ENCODE data around the gene RIOX2.

DNA sequence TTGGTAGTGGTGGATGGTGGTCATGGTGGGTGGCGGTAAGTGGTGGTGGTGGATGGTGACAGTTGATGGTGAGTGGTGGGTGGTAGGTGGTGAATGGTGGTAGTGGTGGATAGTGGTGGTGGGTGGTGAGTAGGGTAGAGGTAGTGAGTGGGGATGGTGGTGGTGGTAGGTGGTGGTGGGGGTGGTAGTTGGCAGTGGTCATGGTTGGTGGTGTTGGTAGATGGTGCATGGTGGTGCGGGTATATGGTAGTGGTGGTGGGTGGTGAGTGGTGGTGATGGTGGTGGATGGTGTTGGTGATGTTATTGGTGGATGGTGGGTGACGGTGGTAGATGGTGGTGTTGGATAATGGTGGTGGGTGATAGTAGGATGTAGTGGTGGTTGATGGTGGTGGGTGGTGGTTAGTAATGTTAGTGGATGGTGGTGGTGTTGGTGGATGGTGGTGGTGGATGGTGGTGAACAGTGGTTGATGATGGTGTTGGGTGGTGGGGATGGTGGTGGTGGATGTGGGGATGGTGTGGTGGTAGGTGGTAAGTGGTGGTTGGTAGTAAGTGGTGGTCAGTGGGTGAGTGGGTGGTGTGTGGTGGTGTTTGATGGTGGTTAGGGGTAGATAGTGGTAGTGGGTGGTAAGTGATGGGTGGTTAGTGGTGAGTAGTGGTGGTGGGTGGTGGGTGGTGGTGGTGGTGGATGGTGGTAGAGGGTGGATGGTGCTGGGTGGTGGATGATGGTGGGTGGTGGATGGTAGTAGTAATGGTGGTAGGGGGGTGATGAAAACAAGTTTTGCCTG lies 16.7 kb upstream of the RIOX2 start:
- TF ChIP-seq, protein P1, sequence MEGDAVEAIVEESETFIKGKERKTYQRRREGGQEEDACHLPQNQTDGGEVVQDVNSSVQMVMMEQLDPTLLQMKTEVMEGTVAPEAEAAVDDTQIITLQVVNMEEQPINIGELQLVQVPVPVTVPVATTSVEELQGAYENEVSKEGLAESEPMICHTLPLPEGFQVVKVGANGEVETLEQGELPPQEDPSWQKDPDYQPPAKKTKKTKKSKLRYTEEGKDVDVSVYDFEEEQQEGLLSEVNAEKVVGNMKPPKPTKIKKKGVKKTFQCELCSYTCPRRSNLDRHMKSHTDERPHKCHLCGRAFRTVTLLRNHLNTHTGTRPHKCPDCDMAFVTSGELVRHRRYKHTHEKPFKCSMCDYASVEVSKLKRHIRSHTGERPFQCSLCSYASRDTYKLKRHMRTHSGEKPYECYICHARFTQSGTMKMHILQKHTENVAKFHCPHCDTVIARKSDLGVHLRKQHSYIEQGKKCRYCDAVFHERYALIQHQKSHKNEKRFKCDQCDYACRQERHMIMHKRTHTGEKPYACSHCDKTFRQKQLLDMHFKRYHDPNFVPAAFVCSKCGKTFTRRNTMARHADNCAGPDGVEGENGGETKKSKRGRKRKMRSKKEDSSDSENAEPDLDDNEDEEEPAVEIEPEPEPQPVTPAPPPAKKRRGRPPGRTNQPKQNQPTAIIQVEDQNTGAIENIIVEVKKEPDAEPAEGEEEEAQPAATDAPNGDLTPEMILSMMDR (IDR thresholded peaks at IDR 0.05; ENCODE audit: insufficient read depth, low read depth, low read length): no peak
- no peak for TF ChIP-seq EZH2 (IDR thresholded peaks at IDR 0.05; ENCODE audit: insufficient read depth, low read length)
